Panc1 (cell line): ENCODE measurements around the gene LMF1.

Source experiments
- CTCF ChIP-seq: fragments of 450-650 bp; IDR thresholded peaks from 2 replicates; pipeline ENCODE4 v1.5.1; 2017; ENCODE audit warnings: mild to moderate bottlenecking
- POLR2AphosphoS5 ChIP-seq: IDR thresholded peaks from 2 replicates; pipeline ENCODE4 v1.6.1; 2012; ENCODE audit warnings: mild to moderate bottlenecking, low read depth, low read length, moderate library complexity
- REST ChIP-seq, 2 experiments: IDR thresholded peaks; 2 replicates each; pipeline ENCODE4 v1.6.1; 2011 to 2012; ENCODE audit warnings: low read depth in 2 of 2, control low read depth in 1 of 2, low read length in 1 of 2, mild to moderate bottlenecking in 1 of 2, moderate library complexity in 1 of 2; ENCODE audit not compliant: insufficient read depth in 1 of 2
- TCF7L2 ChIP-seq: IDR thresholded peaks from 2 replicates; pipeline ENCODE4 v1.6.1; 2011; ENCODE audit warnings: mild to moderate bottlenecking, low read depth, low read length, inconsistent platforms

GRCh38 chr16:1011316-1012082 is 40.7 kb upstream of the LMF1 start:
- TF ChIP-seq CTCF (no peak), POLR2AphosphoS5 (no peak), TCF7L2 (no peak), REST (IDR thresholded peaks at IDR 0.05; ENCODE audit: insufficient read depth in 1 of 2, low read depth in 2 of 2, low read length in 1 of 2) (no peak)
